ENCODE data around the gene BRD4. TPM values are rescaled to one million over a fixed set of nuclear protein-coding genes. Genes with fewer than 3 reads are reported as not detected.
A peak's percentile ranks its signal among the peaks of the same experiment; 100 is the strongest.

BRD4 gene
- total RNA-seq, 1 experiment from 2014 or later, result 144 TPM

GRCh38 chr19:15318241-15318691, 14.1 kb downstream of the BRD4 start:
- Mint-ChIP-seq H3K4me1 (peaks cover 58 to 59% of the 10 kb centered on the region in 2 experiments), H3K36me3 (ENCODE audit: insufficient read depth in 1 of 3, low read depth in 3 of 3) (peaks cover 2 to 8% (median 6%) of the 10 kb centered on the region in 3 experiments; a peak in 5 of 7 replicates), H3K4me3 (no peak overlapping the region), H3K9me3 (no peaks in the 10 kb centered on the region), H3K27ac (peak overlapping the region in 1 of 3 experiments; percentile 76; a peak in 1 of 7 replicates), H3K27me3 (ENCODE audit: low read depth) (no peaks in the 10 kb centered on the region)
- H4K91ac ChIP-seq (ENCODE audit: insufficient read length, low read depth, low read length), result no peak overlapping the region
- no peaks in the 10 kb centered on the region for H3K79me1 ChIP-seq (ENCODE audit: insufficient read depth, low read depth, low read length, poor library complexity, severe bottlenecking)
- no peak overlapping the region for H3K9ac ChIP-seq (ENCODE audit: extremely low read depth, insufficient read length, low read length)
- no peak overlapping the region for H4K8ac ChIP-seq (replicated peaks; ENCODE audit: insufficient read length, low read depth, low read length)
- no peak overlapping the region for H3K14ac ChIP-seq (ENCODE audit: insufficient read depth, low read length)
- H3K4me2 ChIP-seq (ENCODE audit: insufficient read depth, insufficient read length, low read length), result no peak overlapping the region
- H3K23me2 ChIP-seq (ENCODE audit: insufficient read length, low read depth, low read length, poor library complexity, severe bottlenecking), result no peaks in the 10 kb centered on the region
- H3T11ph ChIP-seq (ENCODE audit: low read length), result no peak overlapping the region
- no peaks in the 10 kb centered on the region for H3K9me3 ChIP-seq (ENCODE audit: control insufficient read depth, low read depth, low read length)
- no peak overlapping the region for H2AFZ ChIP-seq (ENCODE audit: low read length)
- H4K20me1 ChIP-seq (ENCODE audit: control insufficient read depth, insufficient read depth, insufficient read length), result no peaks in the 10 kb centered on the region
- H2BK15ac ChIP-seq (ENCODE audit: low read depth, low read length), result no peak overlapping the region
- no peak overlapping the region for H2BK20ac ChIP-seq (ENCODE audit: low read depth, low read length, poor library complexity, severe bottlenecking)
- H3K27me3 ChIP-seq (ENCODE audit: insufficient read depth, low read length), result no peaks in the 10 kb centered on the region
- no peak overlapping the region for H3K4ac ChIP-seq (ENCODE audit: low read depth, low read length)
- H3K56ac ChIP-seq (ENCODE audit: insufficient read length, low read depth, low read length), result no peak overlapping the region
- TF ChIP-seq, protein P1, sequence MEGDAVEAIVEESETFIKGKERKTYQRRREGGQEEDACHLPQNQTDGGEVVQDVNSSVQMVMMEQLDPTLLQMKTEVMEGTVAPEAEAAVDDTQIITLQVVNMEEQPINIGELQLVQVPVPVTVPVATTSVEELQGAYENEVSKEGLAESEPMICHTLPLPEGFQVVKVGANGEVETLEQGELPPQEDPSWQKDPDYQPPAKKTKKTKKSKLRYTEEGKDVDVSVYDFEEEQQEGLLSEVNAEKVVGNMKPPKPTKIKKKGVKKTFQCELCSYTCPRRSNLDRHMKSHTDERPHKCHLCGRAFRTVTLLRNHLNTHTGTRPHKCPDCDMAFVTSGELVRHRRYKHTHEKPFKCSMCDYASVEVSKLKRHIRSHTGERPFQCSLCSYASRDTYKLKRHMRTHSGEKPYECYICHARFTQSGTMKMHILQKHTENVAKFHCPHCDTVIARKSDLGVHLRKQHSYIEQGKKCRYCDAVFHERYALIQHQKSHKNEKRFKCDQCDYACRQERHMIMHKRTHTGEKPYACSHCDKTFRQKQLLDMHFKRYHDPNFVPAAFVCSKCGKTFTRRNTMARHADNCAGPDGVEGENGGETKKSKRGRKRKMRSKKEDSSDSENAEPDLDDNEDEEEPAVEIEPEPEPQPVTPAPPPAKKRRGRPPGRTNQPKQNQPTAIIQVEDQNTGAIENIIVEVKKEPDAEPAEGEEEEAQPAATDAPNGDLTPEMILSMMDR (conservative IDR thresholded peaks at IDR 0.05), result no peak
- peaks cover 85% of the 10 kb centered on the region for H3K79me2 ChIP-seq (ENCODE audit: insufficient read depth, low read length)
- H4K5ac ChIP-seq (ENCODE audit: insufficient read length, low read depth, low read length), result no peak overlapping the region
- no peak overlapping the region for H2BK120ac ChIP-seq (ENCODE audit: low read depth, low read length, poor library complexity, severe bottlenecking)
- no CpG with 5 or more reads among the region's 6 CpGs for WGBS (ENCODE audit: extremely low coverage, insufficient read length, low lambda C conversion rate)
- H3K4me1 ChIP-seq (ENCODE audit: insufficient read depth, low read length), result peaks cover 4% of the 10 kb centered on the region; the same call in 1 of the 2 replicates
- no peak overlapping the region for H2AK5ac ChIP-seq (ENCODE audit: insufficient read length, low read length)
- H3K23ac ChIP-seq (ENCODE audit: insufficient read length, low read depth, low read length), result no peak overlapping the region
- H3K27ac ChIP-seq (ENCODE audit: insufficient read length, low read depth, low read length), result no peak overlapping the region
- DNase-seq, result no peak
- no peak overlapping the region for H3K18ac ChIP-seq (ENCODE audit: insufficient read length, low read depth, low read length)
- no peak overlapping the region for H2BK12ac ChIP-seq (ENCODE audit: insufficient read length, low read depth, low read length)
- H2BK5ac ChIP-seq (ENCODE audit: insufficient read length, low read length), result no peak overlapping the region
